A549 (cell line): ENCODE data around the gene TNIP2. TPM values are rescaled to one million over a fixed set of nuclear protein-coding genes. Genes with fewer than 3 reads are reported as not detected.

ENCODE experiments used
- ATAC-seq, 2 experiments: fragments of 200-7000 bp in 1 of 2; fragments of >200 bp in 1 of 2; cut with Nextera tagmentation in 1 of 2; cut with Tn5 transposase in 1 of 2; 3 replicates each; pipeline versions ENCODE4 v1.8.0 to v1.9.1; 2018 to 2020; ENCODE audit warnings: mild to moderate bottlenecking in 1 of 2, moderate library complexity in 1 of 2
- CTCF ChIA-PET: fragments of 300-600 bp; sonication (Branson Sonifier 250); formaldehyde crosslinking; extraction: SDS; loops from one replicate; lab custom pipeline; 2021; ENCODE audit warnings: antibody characterized with exemption, inconsistent platforms; lab: Yijun Ruan, JAX
- POLR2A ChIA-PET: fragments of 350-600 bp; formaldehyde crosslinking; extraction: SDS; loops from one replicate; lab custom pipeline; 2021; ENCODE audit warnings: antibody characterized with exemption, inconsistent platforms; lab: Yijun Ruan, JAX
- DNase-seq, 2 experiments: peaks; one replicate each; pipeline versions ENCODE4 v3.0.0 to v3.0.0-alpha.2; 2011 to 2016; ENCODE audit warnings: low read depth in 1 of 2, low spot score in 1 of 2
- FAIRE-seq: peaks from 2 replicates; lab custom pipeline; 2011; peaks lifted over from hg19 to GRCh38; lab: Jason Lieb, UNC
- H3K27ac ChIP-seq, 2 experiments: fragments of >200 bp; sonication (Bioruptor Twin); formaldehyde crosslinking; 3 replicates each; pipeline ENCODE4 v1.5.1; 2016 to 2017
- H3K4me1 ChIP-seq: fragments of >200 bp; sonication (Bioruptor Twin); formaldehyde crosslinking; 3 replicates; pipeline ENCODE4 v1.6.1; 2016
- H3K4me2 ChIP-seq: fragments of >200 bp; sonication (Bioruptor Twin); formaldehyde crosslinking; 3 replicates; pipeline ENCODE4 v1.6.1; 2016
- H3K4me3 ChIP-seq: fragments of >200 bp; sonication (Bioruptor Twin); formaldehyde crosslinking; 3 replicates; pipeline ENCODE4 v1.5.1; 2016
- H3K9me3 ChIP-seq: fragments of >200 bp; sonication (Bioruptor Twin); formaldehyde crosslinking; 3 replicates; pipeline ENCODE4 v1.6.1; 2016
- BHLHE40 ChIP-seq: IDR thresholded peaks from 2 replicates; pipeline ENCODE4 v1.6.1; 2012; ENCODE audit warnings: low read depth, low read length, inconsistent platforms
- ESRRA ChIP-seq: fragments of 150-350 bp; IDR thresholded peaks from 2 replicates; pipeline ENCODE4 v1.6.1; 2014; ENCODE audit warnings: mild to moderate bottlenecking, low read length, borderline replicate concordance
- FOXS1 ChIP-seq: fragments of 250-450 bp; sonication (Bioruptor Pico); IDR thresholded peaks from 2 replicates; pipeline ENCODE4 v1.5.0; 2020; ENCODE audit warnings: mild to moderate bottlenecking, moderate library complexity
- HOXA7 ChIP-seq: fragments of 250-450 bp; sonication (Bioruptor Pico); IDR thresholded peaks from 2 replicates; pipeline ENCODE4 v1.5.0; 2020; ENCODE audit warnings: mild to moderate bottlenecking, moderate library complexity
- KDM1A ChIP-seq: fragments of 200-600 bp; sonication (generic); IDR thresholded peaks from 2 replicates; pipeline ENCODE4 v1.6.1; 2016; ENCODE audit warnings: low read depth, mild to moderate bottlenecking
- KDM5A ChIP-seq: fragments of 200-600 bp; sonication (generic); IDR thresholded peaks from 2 replicates; pipeline ENCODE4 v1.6.1; 2016; ENCODE audit warnings: antibody characterized with exemption, mild to moderate bottlenecking
- MAFK ChIP-seq: fragments of 450-650 bp; IDR thresholded peaks from 2 replicates; pipeline ENCODE4 v1.6.1; 2014; ENCODE audit not compliant: partially characterized antibody
- MAX ChIP-seq: IDR thresholded peaks from 2 replicates; pipeline ENCODE4 v1.6.1; 2012
- MYC ChIP-seq: IDR thresholded peaks from 2 replicates; pipeline ENCODE4 v1.6.1; 2012; ENCODE audit warnings: mild to moderate bottlenecking, inconsistent platforms, low read length, improper control_type of control experiment, borderline replicate concordance
- NPAS2 ChIP-seq: fragments of 250-450 bp; sonication (Bioruptor Pico); IDR thresholded peaks from 2 replicates; pipeline ENCODE4 v1.8.0; 2022; ENCODE audit warnings: mild to moderate bottlenecking, moderate library complexity, borderline replicate concordance
- PHF8 ChIP-seq: fragments of 200-600 bp; sonication (generic); IDR thresholded peaks from 2 replicates; pipeline ENCODE4 v1.6.1; 2016; ENCODE audit warnings: low read depth, mild to moderate bottlenecking, antibody characterized with exemption, moderate library complexity, borderline replicate concordance
- POLR2AphosphoS2 ChIP-seq: conservative IDR thresholded peaks from 2 replicates; pipeline ENCODE4 v1.6.1; 2012; ENCODE audit warnings: low read length, improper control_type of control experiment, inconsistent platforms
- RAD21 ChIP-seq, 2 experiments: fragments of >200 bp in 1 of 2; sonication (Bioruptor Twin) in 1 of 2; formaldehyde crosslinking in 1 of 2; IDR thresholded peaks in 1 of 2; conservative IDR thresholded peaks in 1 of 2; 2 replicates in 1 of 2; 3 replicates in 1 of 2; pipeline ENCODE4 v1.6.1; 2012 to 2018; ENCODE audit warnings: inconsistent platforms in 1 of 2
- RARB ChIP-seq: fragments of 250-450 bp; sonication (Bioruptor Pico); IDR thresholded peaks from 2 replicates; pipeline ENCODE4 v1.8.0; 2021; ENCODE audit warnings: mild to moderate bottlenecking, moderate library complexity
- REST ChIP-seq: fragments of 200-600 bp; sonication (generic); IDR thresholded peaks from 2 replicates; pipeline ENCODE4 v1.6.1; 2016; ENCODE audit warnings: antibody characterized with exemption, mild to moderate bottlenecking, moderate library complexity
- SREBF2 ChIP-seq: fragments of 450-650 bp; IDR thresholded peaks from 2 replicates; pipeline ENCODE4 v1.6.1; 2014; ENCODE audit warnings: mild to moderate bottlenecking, moderate library complexity
- TFCP2L1 ChIP-seq: fragments of 250-450 bp; sonication (Bioruptor Pico); IDR thresholded peaks from 2 replicates; pipeline ENCODE4 v1.5.0; 2021; ENCODE audit warnings: mild to moderate bottlenecking
- ZC3H11A ChIP-seq: fragments of 450-650 bp; IDR thresholded peaks from 2 replicates; pipeline ENCODE4 v1.6.1; 2014; ENCODE audit warnings: antibody characterized with exemption, mild to moderate bottlenecking
- ZFP36 ChIP-seq: fragments of 450-650 bp; IDR thresholded peaks from 2 replicates; pipeline ENCODE4 v1.6.1; 2014; ENCODE audit warnings: borderline replicate concordance; ENCODE audit not compliant: partially characterized antibody
- WGBS: methylation state at CpG from one replicate; pipeline ENCODE4 v1.1.6; 2017; ENCODE audit errors: missing lambda C conversion rate; 5-methylcytosine and 5-hydroxymethylcytosine counted together
- polyA plus RNA-seq, 4 experiments: library from polyadenylated mRNA; depleted of rRNA in 3 of 4; stranded (reverse); fragments of >200 nt; fragmentation: RNase III in 1 of 4; extraction: RNeasy Plus Mini Kit Qiagen cat#74134 plus additional on column Dnase treatment in 1 of 4; gene quantifications; 2 replicates in 3 of 4; 3 replicates in 1 of 4; pipeline ENCODE4 v1.2.3, GENCODE V29; 2011 to 2017
- TF ChIP-seq, protein P1 (sequence below): IDR thresholded peaks from 2 replicates; pipeline ENCODE4 v1.6.1; 2012

Gene TNIP2
- polyA plus RNA-seq, 2 of the 4 experiments (the other 2 are of a cell fraction), result 20.0 to 27.9 TPM

GRCh38 chr4:2754848-2755819 is 1.0 kb downstream of the TNIP2 start (continued):
- no peak for TF ChIP-seq REST
- TF ChIP-seq, all 56 proteins: peak for 0

- Histone ChIP-seq H3K4me1 (peaks cover 11% of the 10 kb centered on the region; the same call in 1 of the 3 replicates), H3K27ac (no peak overlapping the region), H3K4me2 (no peak overlapping the region), H3K4me3 (no peak overlapping the region), H3K9me3 (no peaks in the 10 kb centered on the region)
- DNase-seq (no peak), FAIRE-seq (no peak), ATAC-seq (no peak)
- no peak for TF ChIP-seq ZFP36
- TF ChIP-seq TFCP2L1 (CRISPR knock-in tag), result no peak
- no peak for TF ChIP-seq KDM1A
- no peak for TF ChIP-seq RARB (CRISPR knock-in tag)
- TF ChIP-seq REST, result no peak
- TF ChIP-seq ESRRA, result no peak
- TF ChIP-seq MAFK, result no peak
- TF ChIP-seq RAD21 (conservative IDR thresholded peaks at IDR 0.05 in 1 of 2, IDR thresholded peaks at IDR 0.05 in 1 of 2), result no peak
- TF ChIP-seq HOXA7 (CRISPR knock-in tag), result no peak
- TF ChIP-seq ZC3H11A, result no peak
- TF ChIP-seq MYC, result no peak
- TF ChIP-seq KDM5A, result no peak
- TF ChIP-seq POLR2AphosphoS2, result no peak
- TF ChIP-seq BHLHE40, result no peak
- TF ChIP-seq NPAS2 (CRISPR knock-in tag), result no peak
- TF ChIP-seq, protein P1, sequence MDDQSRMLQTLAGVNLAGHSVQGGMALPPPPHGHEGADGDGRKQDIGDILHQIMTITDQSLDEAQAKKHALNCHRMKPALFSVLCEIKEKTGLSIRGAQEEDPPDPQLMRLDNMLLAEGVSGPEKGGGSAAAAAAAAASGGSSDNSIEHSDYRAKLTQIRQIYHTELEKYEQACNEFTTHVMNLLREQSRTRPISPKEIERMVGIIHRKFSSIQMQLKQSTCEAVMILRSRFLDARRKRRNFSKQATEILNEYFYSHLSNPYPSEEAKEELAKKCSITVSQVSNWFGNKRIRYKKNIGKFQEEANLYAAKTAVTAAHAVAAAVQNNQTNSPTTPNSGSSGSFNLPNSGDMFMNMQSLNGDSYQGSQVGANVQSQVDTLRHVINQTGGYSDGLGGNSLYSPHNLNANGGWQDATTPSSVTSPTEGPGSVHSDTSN, result no peak
- TF ChIP-seq FOXS1, result no peak
- no peak for TF ChIP-seq MAX
- TF ChIP-seq PHF8, result no peak
- TF ChIP-seq SREBF2, result no peak
- WGBS, result 95% methylated on average over 4 of the region's 4 CpGs
- ChIA-PET CTCF (interaction anchor here (3.4 kb wide), 1 partner anchor 10 kb away, joined by 14 read pairs; no protein-coding TSS in a partner anchor), POLR2A (no interaction called here)
These were observed 2.7 kb downstream of the TNIP2 start for GRCh38 chr4:2753436-2753835.
